SK-N-SH treated with all-trans-retinoic acid at 6 μM for 48 hours (cell line): Measurements from ENCODE around the gene ZMYND8.

Experiments used
- CREB5 ChIP-seq: fragments of 250-450 bp; sonication (Bioruptor Pico); IDR thresholded peaks from 2 replicates; pipeline ENCODE4 v1.5.1; 2020; ENCODE audit warnings: low read depth, mild to moderate bottlenecking, moderate library complexity
- CSDC2 ChIP-seq: fragments of 250-450 bp; sonication (Bioruptor Pico); IDR thresholded peaks from 2 replicates; pipeline ENCODE4 v1.5.0; 2020; ENCODE audit warnings: mild to moderate bottlenecking, moderate library complexity
- ESRRG ChIP-seq: fragments of 250-450 bp; sonication (Bioruptor Pico); IDR thresholded peaks from 2 replicates; pipeline ENCODE4 v1.6.1; 2021; ENCODE audit warnings: mild to moderate bottlenecking
- ISL1 ChIP-seq: fragments of 250-450 bp; sonication (Bioruptor Pico); IDR thresholded peaks from 2 replicates; pipeline ENCODE4 v2.1.2; 2022; ENCODE audit warnings: mild to moderate bottlenecking, moderate library complexity
- OSR1 ChIP-seq: fragments of 250-450 bp; sonication (Bioruptor Pico); IDR thresholded peaks from 2 replicates; pipeline ENCODE4 v1.8.0; 2022; ENCODE audit warnings: moderate library complexity, mild to moderate bottlenecking, inconsistent platforms
- TOX ChIP-seq: fragments of 250-450 bp; sonication (Bioruptor Pico); IDR thresholded peaks from 2 replicates; pipeline ENCODE4 v1.8.0; 2021; ENCODE audit warnings: mild to moderate bottlenecking, moderate library complexity, borderline replicate concordance
- ZNF8 ChIP-seq: fragments of 450-650 bp; formaldehyde crosslinking; IDR thresholded peaks from 2 replicates; pipeline ENCODE4 v1.5.0; 2020; ENCODE audit warnings: mild to moderate bottlenecking, moderate library complexity

GRCh38 chr20:47230811-47231256 is 125.7 kb downstream of the ZMYND8 start:
- TF ChIP-seq ZNF8 (CRISPR knock-in tag) (no peak), CSDC2 (CRISPR knock-in tag) (no peak), ISL1 (CRISPR knock-in tag) (no peak), CREB5 (CRISPR knock-in tag) (no peak), OSR1 (no peak), ESRRG (CRISPR knock-in tag) (no peak), TOX (CRISPR knock-in tag) (no peak)
